Measurements from ENCODE around the gene FAM162A.

DNA sequence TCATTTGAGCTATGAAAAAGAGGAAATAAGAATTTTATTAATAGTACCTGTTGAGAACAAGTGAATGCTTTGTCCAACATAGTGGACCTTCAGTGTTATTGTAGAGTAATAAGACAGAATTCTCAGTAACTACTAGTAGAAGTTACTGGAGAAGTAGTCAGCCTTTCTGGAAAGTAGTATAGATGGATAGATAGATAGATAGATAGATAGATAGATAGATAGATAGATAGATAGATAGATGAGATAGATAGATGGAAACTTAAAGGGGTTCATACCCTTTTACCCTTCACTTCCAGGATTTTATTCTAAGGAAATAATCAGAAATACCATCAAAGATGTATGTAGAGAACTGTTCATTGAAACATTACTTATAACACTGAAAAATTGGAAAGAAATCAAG is 5.2 kb downstream of the FAM162A start:
- TF ChIP-seq, protein P1, sequence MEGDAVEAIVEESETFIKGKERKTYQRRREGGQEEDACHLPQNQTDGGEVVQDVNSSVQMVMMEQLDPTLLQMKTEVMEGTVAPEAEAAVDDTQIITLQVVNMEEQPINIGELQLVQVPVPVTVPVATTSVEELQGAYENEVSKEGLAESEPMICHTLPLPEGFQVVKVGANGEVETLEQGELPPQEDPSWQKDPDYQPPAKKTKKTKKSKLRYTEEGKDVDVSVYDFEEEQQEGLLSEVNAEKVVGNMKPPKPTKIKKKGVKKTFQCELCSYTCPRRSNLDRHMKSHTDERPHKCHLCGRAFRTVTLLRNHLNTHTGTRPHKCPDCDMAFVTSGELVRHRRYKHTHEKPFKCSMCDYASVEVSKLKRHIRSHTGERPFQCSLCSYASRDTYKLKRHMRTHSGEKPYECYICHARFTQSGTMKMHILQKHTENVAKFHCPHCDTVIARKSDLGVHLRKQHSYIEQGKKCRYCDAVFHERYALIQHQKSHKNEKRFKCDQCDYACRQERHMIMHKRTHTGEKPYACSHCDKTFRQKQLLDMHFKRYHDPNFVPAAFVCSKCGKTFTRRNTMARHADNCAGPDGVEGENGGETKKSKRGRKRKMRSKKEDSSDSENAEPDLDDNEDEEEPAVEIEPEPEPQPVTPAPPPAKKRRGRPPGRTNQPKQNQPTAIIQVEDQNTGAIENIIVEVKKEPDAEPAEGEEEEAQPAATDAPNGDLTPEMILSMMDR (IDR thresholded peaks at IDR 0.05): no peak
- TF ChIP-seq POLR2A (IDR thresholded peaks at IDR 0.05): no peak
- TF ChIP-seq EP300 (IDR thresholded peaks at IDR 0.05): no peak
